GM18499 (cell line): ENCODE measurements around the gene ASIC1.

Experiments
- ATAC-seq: cut with Tn5 transposase; IDR thresholded peaks from one replicate; pipeline ENCODE4 v1.9.1; 2021; ENCODE audit warnings: moderate number of reproducible peaks; ENCODE audit not compliant: insufficient read depth, unreplicated experiment

ASIC1 gene

DNA sequence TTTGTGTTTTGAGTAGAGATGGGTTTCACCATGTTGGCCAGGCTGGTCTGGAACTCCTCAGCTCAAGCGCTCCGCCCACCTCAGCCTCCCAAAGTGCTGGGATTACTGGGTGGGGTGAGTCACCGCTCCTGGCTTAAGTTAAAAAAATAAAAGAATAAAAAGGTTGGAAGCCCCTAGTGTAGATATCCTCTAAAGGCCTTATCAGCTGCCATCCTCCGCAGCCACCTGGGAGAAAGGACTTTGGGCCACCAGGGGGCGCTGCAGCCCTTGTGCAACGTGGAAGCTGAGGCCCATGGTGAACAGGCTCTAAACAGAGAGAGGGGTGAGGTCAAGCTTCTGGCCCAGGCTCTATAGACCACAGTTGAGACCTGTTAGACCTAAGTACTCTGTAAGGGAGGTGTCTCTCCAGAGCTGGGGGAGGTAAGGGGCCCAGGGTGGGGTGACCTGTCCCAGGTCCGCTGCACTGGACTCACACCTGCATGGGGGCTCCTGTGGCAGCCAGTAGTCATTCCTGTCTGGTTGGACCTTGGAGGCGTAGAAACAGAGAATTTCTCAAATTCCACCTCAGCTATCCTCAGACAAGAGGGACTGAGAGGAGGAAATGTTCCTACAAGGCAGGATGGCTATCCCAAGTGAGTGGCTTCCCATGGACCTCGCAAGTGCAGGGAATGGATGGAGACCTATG, 18.1 kb upstream of the ASIC1 start:
- no peak for ATAC-seq

DNA sequence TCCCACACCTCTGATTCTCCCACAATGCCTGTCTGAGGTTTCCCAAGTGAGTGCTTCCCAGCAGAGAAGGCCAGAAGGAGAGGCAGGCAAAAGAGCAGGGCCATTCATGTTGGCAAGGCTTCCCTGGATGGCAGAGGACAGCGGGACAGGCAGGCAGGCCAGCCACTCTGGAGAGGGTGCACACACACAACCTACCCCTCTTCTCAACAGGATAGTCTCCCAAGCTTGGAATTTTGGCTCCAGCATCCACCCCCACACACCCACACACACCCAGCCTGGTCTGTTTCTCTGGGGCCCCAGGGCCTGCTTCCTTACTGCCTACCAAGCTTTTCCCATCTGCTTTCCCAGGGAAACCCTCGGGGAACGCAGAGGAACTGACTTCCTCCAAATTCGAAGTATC, 16.7 kb upstream of the ASIC1 start:
- no peak for ATAC-seq

DNA sequence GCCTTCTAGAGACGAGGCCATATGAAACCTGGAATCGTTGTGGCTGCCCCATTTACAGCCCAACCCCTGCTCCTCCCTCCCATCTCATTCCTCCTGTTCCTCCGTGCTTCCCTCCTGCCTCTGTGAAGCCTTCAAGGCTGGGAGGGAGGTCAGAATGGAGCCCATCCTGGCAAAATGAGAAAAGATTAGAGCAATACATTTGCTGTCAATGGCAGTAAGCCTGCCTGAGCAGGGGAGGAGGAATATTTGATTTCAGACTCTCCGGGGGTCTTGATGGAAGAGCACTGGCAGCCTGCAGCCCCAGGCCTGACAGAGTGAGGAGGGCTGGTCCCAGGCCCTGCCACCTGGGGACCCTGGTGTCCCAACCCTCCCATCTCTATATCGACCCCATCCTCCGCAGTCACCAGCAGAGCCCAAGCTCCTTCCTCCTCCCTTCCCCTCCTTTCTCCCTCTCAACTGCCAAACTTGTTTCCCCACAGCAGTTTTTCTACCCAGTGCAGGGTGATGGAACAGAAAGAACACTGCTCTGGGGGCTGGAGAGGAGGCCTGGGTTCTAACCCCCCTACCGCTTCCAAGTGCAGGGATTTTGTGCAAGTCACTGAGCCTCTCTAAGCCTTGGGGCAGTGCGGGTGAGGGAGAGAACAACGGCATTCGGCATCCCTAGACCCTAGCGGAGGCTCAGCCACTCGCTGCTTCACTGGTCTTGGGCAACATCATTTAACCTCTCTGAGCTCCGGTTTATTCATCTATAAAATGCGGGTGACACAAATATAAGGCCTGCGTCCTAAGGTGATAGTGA, 16.1 kb upstream of the ASIC1 start:
- ATAC-seq, result no peak

DNA sequence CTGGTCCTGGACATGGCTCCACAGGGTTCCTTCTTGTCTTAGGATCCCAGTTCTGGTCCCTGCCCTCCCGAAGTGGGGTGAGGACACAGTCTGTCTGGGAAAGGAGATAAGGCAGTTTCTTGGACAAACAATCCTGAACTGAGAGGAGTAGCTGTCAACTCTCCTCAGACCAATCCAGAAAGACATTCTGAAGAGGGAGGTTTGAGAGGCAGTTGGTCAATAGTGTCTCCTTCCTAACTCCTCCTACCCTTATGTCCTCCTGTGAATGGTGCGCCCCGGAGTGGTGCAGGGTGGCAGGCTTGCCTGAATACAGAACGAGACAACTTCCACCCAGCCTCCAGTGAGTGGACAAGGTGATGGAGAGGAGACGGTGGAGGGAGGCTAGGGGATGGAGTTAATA, 15.4 kb upstream of the ASIC1 start:
- no peak for ATAC-seq

DNA sequence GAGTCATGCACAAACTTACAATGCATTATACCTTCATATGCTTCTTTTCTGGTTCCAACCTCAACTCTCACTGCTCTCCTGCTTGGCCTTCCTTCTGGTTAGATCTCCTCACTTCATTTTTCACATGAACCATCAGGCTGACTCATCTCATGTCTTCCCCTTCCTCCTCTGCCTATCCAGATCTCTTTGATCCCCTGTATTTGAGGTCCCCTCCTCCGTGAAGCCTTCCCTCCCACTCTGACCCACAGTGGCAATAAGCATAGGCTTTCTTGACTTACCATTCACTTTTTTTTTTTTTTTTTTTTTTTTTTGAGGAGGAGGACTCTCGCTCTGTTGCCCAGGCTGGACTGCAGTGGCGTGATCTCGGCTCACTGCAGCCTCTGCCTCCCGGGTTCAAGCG, 14.7 kb upstream of the ASIC1 start:
- no peak for ATAC-seq

DNA sequence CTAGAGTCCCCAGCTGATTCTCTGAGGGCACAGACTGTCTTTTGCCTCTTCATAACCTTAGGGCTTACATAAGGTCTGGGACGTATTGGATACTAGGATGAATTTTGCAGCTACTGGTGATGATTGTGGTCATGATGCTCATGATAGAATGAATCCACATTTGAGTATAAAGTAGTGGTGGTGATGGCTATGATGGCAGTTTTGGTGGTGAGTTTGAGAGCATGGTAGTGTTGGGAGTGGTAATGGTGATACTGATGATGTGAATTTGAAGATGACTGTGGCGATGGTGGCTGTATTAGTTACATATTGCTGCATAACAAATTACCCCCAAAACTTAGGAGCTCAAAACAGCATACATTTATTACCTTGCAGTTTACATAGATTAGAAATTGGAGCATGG, 14.1 kb upstream of the ASIC1 start:
- no peak for ATAC-seq

DNA sequence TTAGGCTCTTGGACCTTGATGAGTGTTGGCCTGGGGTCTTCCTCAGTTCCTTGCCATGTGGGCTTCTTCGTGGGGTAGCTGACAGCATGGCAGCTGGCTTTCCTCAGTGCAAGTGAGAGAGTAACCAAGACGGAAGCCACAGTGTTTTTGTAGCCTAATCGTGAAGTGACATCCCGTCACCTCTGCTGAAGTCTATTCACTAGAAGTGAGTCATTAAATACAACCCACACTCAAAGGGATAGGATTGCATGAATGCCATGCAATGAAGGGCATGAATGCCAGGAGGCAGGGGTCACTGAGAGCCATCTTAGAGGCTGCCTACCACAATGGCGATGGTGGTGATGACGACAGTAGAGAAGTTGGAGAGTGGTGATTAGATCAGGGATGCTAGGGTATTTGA, 13.5 kb upstream of the ASIC1 start:
- ATAC-seq, result no peak

DNA sequence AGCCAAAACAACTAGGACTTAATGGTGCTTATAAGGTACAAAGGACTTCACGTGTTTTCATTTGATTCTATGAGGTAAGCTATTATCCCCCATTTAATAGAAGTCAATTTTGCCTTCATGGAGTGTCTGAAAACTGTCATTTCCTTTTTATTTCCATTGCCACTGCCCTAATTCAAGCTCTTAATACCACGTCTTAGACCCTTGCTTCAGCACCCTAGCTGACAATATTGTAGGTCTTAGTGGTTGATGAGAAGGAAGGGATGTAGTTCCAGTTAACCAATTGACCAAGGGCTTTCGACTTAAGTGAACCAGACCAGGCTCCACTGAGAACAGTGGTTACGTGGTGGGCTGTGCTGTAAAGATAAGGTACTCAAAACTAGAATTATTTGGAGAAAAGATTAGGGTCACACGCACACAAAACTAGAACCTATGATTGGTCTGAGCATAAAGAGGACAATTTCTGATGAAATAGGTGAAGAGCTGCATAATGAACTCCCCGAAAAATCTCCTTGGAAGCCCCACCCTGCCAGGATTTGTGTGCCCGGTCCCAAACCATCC, 9.6 kb upstream of the ASIC1 start:
- ATAC-seq, result no peak

DNA sequence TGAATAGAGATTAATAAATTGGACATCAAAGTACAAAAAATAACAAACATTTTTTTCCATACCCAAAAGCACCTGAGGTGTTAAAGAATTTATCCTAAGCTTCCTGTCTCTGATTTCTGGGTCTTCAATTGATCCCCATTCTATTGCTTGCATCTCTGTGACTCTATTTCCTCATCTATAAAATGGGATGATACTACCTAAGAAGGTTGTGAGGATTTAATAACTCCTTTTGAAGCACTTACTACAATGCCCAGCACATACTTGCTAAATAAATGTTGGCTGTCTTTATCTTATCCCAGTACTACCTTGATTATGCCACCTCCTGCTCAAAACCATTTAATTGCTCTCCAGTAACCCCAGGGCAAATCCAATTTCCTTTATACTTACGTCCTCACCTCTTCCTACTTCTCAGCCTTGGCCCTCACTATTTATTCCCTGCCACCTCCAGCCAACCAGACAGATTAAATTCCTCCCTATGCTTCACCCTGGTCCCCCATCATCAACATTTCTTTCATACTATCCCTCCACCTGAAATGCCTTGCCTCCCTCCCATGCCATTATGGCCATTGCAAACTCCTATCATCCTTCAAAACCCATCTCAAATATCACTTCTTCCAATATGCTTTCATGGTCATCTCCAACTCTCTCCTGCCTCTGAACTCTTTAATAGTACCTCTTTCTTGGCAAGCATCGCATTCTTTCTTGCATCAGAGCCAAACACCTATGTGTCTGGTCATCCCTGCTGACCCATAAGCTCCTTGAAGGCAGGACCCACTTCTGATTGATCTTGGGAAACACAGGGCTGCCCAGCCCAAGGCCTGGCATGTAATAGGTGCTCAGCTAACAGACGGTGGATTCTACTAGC, 7.9 kb upstream of the ASIC1 start:
- ATAC-seq, result no peak

DNA sequence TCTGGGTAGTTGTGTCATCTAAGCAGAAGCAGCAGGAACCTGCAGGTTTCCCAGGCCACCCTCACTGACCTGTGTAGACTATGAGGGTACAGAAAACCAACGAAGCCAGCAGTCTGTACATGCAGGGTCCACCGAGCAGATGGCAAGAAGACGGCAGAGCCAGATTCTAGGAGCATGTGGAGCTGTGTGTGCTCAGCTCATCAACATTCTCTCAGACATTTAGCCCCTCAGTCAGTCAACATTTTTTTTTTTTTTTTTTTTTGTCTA, 7.3 kb upstream of the ASIC1 start:
- ATAC-seq, result no peak

DNA sequence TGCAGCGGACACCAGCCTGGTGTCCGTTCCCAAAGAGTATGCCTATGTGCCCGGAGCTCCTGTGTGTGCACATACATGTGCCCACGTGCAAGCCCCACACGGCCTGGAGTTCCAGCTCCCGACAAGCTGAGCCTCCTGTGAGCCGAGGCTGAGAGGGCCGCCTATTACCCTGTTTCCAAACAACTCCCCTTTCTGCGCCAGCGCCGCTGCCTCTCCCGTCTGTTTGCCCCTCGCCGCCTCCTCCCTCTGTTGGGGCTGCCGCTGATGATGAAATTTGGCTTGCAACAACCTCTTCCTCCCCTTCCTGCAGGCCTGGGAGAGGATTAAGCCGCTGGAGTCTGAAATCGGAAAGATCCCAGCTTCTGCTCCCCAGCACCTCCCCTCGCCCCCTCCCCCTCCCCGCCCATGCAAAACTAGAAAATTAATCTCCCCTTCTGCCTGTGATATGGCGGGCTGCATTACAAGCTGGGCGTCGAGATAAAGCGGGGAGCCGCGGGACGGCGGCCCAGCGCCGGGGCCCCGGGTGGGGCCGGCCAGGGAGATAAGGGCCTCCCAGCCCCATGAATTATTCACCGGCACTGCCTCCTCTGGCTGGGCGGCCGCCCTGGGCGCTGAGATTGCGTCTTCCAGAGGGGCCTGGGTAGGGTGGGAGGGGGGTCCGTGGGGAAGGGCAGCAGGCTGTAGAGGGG, 6.8 kb upstream of the ASIC1 start:
- no peak for ATAC-seq

DNA sequence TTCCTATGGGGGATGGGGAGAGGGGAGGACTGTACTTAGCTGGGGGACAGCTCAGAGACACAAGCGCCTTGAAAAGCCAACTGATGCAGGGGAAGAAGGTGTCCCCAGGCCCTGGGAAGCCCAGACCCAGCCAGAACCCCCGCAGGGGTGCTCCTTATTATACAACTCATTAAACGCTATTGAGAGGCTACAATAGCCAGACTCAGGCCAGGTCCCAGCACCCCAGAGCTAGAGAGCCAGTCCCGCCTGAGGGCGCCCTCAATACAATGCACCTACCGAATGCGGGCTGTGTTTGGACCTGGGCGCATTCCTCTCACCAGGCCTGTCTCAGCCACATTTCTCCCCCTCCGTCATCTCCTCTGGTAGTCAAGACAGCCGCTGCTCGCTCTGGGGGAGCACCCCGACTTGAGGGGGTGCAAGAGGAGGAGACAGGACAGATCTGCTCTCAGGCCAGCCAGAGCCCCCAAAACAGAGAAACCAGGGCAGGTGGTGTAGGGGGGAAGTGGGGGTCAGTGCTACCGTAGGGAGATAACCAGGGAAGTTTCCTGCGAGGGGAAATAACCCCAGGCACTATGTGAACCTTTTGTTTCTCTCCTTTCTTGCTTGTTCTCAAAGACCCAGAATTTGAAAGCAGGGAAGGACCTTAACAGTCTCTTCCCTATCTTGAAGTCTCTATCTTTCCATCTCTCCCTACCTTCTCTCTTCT, 6.1 kb upstream of the ASIC1 start:
- ATAC-seq, result no peak

DNA sequence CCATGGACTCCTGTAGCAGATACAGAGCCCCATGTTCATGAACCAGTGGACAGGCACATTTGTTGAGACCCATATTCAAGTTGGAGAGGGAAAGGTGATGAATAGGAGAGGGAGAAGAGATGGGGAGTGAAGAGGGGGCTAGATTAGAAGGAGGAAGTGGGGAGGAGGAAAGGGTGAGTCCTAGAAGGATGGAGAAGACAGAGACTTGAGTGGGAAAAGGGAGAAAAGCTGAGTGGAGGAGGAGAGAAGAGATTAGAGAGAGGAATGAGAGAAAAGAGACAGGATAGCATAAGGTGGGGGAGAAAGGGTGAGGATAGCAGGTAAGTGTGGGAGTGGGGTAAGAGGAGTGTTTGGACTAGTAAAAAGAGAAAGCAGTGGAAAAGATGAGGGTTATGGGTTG, 4.9 kb upstream of the ASIC1 start:
- ATAC-seq, result no peak

DNA sequence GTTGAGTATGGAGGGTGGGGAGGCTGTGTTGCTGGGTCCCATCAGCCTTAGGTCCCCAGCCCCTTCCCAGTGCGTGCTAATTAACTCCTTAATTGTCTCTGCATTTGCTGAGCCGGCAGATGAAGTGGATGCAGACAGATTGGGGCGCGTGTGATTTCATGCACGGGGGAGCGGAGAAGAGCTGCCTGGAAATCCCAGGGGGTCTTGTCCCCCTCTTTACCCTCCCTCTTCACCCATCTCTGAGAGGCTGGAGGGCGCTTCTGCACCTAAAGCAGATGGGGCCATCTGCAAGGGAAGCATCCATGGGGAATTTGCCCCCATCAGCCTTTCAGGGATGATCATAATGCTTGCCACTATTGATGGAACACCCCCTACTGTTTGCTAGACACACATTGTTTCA, 4.4 kb upstream of the ASIC1 start:
- no peak for ATAC-seq

DNA sequence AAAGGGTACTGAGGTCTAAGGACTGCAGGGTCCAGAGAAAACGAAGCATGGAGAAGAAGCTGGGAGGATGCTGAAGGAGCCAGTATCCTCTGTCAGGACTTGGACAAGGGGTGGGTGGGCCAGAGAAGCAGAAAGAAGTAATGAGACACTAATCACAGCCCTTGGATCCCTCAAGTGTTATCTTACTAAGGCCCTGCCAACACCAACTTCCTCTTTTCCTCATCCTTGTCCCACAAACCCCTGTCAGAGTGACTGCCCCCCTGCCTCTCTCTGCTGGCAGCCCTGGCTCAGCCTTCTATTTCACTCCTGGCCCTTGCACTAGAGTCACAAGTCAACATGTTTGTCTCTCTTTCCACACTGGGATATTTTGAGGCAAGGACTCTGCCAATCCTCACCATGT, 3.8 kb upstream of the ASIC1 start:
- no peak for ATAC-seq

DNA sequence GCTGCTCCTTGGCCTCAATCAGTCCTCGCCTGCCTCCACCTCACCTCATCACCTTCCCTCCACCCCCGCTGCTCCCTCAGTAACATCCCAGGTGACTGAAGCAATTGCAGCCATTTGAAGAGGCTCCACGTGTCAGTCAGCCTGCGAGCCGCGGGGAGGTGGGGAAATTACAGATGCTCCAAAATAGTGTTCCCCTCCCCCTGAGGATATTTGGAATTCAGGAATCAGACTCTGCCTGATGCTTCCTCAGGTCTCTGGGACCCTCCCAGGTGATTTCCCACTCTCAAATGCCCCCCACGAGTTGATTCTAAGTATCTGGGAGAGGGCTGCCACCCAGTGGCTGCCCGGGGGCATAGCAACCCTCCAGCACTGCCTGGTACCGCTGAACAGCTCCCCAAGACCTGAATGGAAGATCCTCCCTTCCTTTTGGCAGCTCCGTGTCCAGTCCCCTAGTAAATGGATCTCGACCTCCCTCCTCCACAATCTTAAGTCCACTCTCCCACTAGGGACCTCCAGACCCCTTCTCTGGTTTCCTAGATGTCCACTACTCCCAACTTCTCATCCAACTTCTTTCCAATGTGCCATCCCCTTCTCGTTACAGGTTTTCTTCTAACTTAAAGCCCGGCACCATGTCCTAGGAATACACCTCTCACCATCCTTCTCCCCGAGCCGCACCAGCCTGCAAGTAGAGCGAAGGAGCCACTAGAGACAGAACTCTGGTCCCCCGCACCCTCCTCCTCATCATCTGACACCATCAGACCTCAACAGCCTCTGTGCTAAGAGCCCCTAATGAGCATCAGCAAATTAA, 1.4 kb upstream of the ASIC1 start:
- no peak for ATAC-seq

DNA sequence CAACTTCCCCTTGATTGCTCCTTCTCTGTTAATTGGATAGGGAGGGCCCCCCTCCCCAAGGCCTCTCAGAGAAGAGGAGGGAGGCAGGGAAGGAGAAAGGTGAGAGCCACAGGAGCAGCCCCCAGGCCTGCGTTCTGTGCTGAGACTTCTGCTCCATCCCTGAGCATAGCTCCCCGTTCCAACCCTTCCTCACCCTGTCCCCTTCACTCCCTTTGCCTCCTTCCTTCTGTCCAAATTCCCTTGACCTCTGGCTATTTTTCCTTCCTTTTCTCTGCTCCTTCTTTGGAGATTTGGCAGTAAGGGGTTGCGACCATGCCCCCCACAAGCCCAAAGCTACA, 788 bp upstream of the ASIC1 start:
- ATAC-seq, result no peak

DNA sequence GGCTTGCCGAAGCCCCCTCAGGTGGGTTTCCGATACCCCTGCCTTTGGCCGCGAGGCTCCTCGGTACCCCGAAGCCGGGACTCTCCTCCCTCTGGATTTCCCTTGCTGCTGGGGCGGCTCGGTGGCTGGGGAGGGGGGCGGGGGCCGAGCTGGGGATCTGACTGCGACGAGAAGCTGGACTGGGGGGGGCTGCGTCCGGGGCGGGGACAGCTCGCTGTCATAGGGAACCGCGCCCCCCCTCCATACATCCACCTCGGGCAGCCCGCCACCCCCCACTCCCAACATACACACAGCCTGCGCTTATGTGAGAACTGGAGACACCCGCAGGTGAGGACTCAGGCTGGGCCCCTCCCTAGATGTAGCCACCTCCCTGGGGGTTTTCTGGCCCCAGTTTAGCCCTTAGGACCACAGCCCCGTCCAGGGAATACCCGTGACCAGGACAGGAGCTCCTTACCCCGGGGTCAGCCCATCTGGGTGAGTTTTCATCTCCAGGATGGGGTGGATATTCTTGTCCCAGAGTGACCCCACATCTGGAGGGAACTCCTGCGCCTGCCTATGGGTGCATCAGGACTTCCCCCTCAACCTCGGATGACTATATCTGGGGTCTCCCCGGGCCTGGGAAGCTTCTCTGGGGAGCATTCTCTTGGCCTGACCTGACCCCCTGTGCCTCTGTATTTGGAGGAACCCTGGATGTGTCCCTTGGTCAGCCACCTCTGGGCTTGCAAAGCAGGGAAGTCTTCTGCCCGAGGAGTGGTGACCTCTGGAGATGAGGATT, 687 bp downstream of the ASIC1 start:
- no peak for ATAC-seq
